AML-193 (cell line): ENCODE results near the gene CTSS.
A peak's percentile ranks its signal among the peaks of the same experiment; 100 is the strongest.

Source experiments
- DNase-seq, 2 experiments: peaks; one replicate each; lab custom pipeline; 2025; lab: John Stamatoyannopoulos, UW

CTSS gene

GRCh38 chr1:150696995-150697927, 68.3 kb downstream of the CTSS start, which contains the start of gene GOLPH3L:
Gene GOLPH3L, minus strand, starts transcription at chr1:150697154. Its CDS starts 2,316 bp downstream, at chr1:150694838.
- peak; percentile 98 to 99 for DNase-seq

DNA sequence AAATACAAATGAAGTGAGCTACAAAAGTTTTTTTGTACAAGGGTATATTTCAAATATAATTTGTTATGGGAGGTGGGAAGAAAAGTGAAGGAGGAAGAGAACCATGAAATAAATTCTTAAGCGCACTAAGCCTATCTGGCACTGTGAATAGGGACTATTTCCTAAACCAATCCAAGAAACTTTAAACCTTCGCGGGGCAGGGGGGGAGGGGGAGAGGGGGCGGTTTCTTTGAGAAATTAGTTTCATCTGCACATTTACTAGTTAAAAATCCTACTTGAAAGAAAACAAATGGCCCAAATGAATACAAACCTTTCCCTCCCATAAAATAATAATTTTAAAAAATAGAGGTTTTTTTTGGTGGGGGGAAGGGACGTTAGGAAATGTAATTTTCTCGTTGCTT, 69.0 kb downstream of the CTSS start:
- no peak for DNase-seq

DNA sequence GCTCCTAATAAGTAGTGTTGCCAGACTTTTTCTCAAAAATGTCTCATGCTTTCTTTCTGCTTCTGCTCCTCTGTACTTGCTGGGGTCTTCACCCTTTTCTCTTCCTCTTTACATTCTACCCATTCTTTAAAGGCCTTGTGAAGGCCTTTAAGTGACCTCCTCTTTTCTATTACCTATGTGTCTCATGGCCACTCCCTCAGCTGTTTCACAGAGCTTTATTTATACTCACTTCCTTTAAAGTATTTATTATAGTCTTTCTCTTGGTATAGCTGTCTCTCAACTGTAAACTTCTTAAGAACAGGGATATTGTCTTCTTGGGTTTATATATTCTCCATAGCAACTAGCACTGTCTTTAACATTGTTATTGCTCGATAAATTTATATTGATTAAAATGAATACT, 69.4 kb downstream of the CTSS start:
- DNase-seq: peak; percentile 17 to 27

- DNase-seq: no peak
These were observed 70.0 kb downstream of the CTSS start for GRCh38 chr1:150695561-150695960.

DNA sequence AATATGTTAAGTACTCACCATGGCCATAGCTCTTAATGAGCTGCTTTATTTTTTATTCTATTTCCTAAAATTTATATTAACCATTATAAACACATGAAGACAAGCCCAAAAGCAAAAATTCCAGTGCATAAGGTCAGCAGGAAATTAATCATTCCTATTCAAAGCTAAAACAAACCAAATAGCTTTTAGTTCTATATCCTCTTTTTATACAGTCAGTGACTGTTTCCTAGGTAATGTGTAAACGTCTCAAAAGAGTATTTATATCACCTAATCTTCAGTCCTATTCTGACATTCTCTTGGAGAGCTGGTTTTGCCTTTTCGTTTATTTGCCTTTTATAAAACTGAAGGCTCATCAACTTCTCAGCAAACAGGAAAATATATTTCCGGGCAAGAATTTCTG, 72.9 kb downstream of the CTSS start:
- no peak for DNase-seq

- no peak for DNase-seq
These were observed 76.8 kb downstream of the CTSS start for GRCh38 chr1:150688763-150689162.

- no peak for DNase-seq
These were observed 79.3 kb downstream of the CTSS start for GRCh38 chr1:150686275-150686674.

- no peak for DNase-seq
These were observed 81.7 kb downstream of the CTSS start for GRCh38 chr1:150683914-150684313.
